Measurements from ENCODE around the gene DDX28. TPM values are rescaled to one million over a fixed set of nuclear protein-coding genes. Genes with fewer than 3 reads are reported as not detected.

Gene DDX28
- total RNA-seq, 2 experiments from 2014 or later, result 12.9 to 14.4 TPM

GRCh38 chr16:68062910-68063393 lies 39.9 kb upstream of the DDX28 start:
- H3K4me3 Mint-ChIP-seq, result peak overlapping the region; percentile 28
- peaks cover 85% of the 10 kb centered on the region for H3K4me1 Mint-ChIP-seq
- DNase-seq, result peak; percentile 68
- peaks cover 62% of the 10 kb centered on the region for H3K36me3 Mint-ChIP-seq (ENCODE audit: low read depth)
- no peaks in the 10 kb centered on the region for H3K9me3 Mint-ChIP-seq
- POLR2A ChIA-PET, result interaction anchor here (0.7 kb wide), 1 partner anchor 22 kb away, joined by 3 read pairs; the partner anchor contains the start of gene NFATC3
- peak overlapping the region; percentile 85 for H3K27ac Mint-ChIP-seq
- CTCF ChIA-PET, result interaction anchor here (0.6 to 4.7 kb wide), 11 partner anchors 8 to 392 kb away, joined by 3 to 45 read pairs (median 5); partner anchors contain the start of gene NFATC3
- H3K27me3 Mint-ChIP-seq, result no peaks in the 10 kb centered on the region

GRCh38 chr16:68061396-68061795 lies 38.4 kb upstream of the DDX28 start:
- Mint-ChIP-seq H3K9me3 (no peaks in the 10 kb centered on the region), H3K4me3 (no peak overlapping the region), H3K27ac (peak overlapping the region; percentile 85), H3K4me1 (peaks cover 77% of the 10 kb centered on the region), H3K27me3 (no peaks in the 10 kb centered on the region), H3K36me3 (ENCODE audit: low read depth) (peaks cover 58% of the 10 kb centered on the region)
- no peak for DNase-seq
- ChIA-PET POLR2A (interaction anchor here (1.3 kb wide), 1 partner anchor 24 kb away, joined by 3 read pairs; the partner anchor contains the start of gene NFATC3), CTCF (interaction anchor here (0.5 to 3.2 kb wide), 14 partner anchors 9 to 992 kb away, joined by 3 to 14 read pairs (median 3); partner anchors contain the start of gene NFATC3)

- H3K27ac Mint-ChIP-seq, result peak overlapping the region; percentile 61
- H3K4me1 Mint-ChIP-seq, result peaks cover 61% of the 10 kb centered on the region
- POLR2A ChIA-PET, result no interaction called here
- CTCF ChIA-PET, result interaction anchor here (0.7 to 1.9 kb wide), 5 partner anchors 9 to 243 kb away, joined by 3 to 8 read pairs (median 3); no protein-coding TSS in a partner anchor
- H3K36me3 Mint-ChIP-seq (ENCODE audit: low read depth), result peaks cover 61% of the 10 kb centered on the region
- no peaks in the 10 kb centered on the region for H3K27me3 Mint-ChIP-seq
- DNase-seq, result peak; percentile 41
- no peaks in the 10 kb centered on the region for H3K9me3 Mint-ChIP-seq
- no peak overlapping the region for H3K4me3 Mint-ChIP-seq
Observed at GRCh38 chr16:68059804-68060203, 36.8 kb upstream of the DDX28 start.

GRCh38 chr16:68055395-68055794 lies 32.4 kb upstream of the DDX28 start:
- no peaks in the 10 kb centered on the region for H3K9me3 Mint-ChIP-seq
- ChIA-PET POLR2A (no interaction called here), CTCF (interaction anchor here (0.9 to 2.2 kb wide), 7 partner anchors 8 to 172 kb away, joined by 3 to 8 read pairs (median 3); no protein-coding TSS in a partner anchor)
- H3K4me1 Mint-ChIP-seq, result peaks cover 22% of the 10 kb centered on the region
- no peaks in the 10 kb centered on the region for H3K27me3 Mint-ChIP-seq
- H3K27ac Mint-ChIP-seq, result no peak overlapping the region
- peaks cover 60% of the 10 kb centered on the region for H3K36me3 Mint-ChIP-seq (ENCODE audit: low read depth)
- DNase-seq, result no peak
- H3K4me3 Mint-ChIP-seq, result no peak overlapping the region

- Mint-ChIP-seq H3K4me1 (peaks cover 13% of the 10 kb centered on the region), H3K9me3 (no peaks in the 10 kb centered on the region), H3K27ac (no peak overlapping the region), H3K36me3 (ENCODE audit: low read depth) (peaks cover 41% of the 10 kb centered on the region), H3K27me3 (no peaks in the 10 kb centered on the region), H3K4me3 (no peak overlapping the region)
- ChIA-PET CTCF (interaction anchor here (1.2 kb wide), 1 partner anchor 9 kb away, joined by 4 read pairs; no protein-coding TSS in a partner anchor), POLR2A (no interaction called here)
- no peak for DNase-seq
Observed at GRCh38 chr16:68049449-68049848, 26.4 kb upstream of the DDX28 start.

- H3K27me3 Mint-ChIP-seq, result no peaks in the 10 kb centered on the region
- no peaks in the 10 kb centered on the region for H3K9me3 Mint-ChIP-seq
- CTCF ChIA-PET, result interaction anchor here (0.7 to 1.3 kb wide), 3 partner anchors 12 to 82 kb away, joined by 3 read pairs; partner anchors contain the start of gene NFATC3
- H3K4me1 Mint-ChIP-seq, result peaks cover 14% of the 10 kb centered on the region
- H3K27ac Mint-ChIP-seq, result no peak overlapping the region
- H3K4me3 Mint-ChIP-seq, result no peak overlapping the region
- H3K36me3 Mint-ChIP-seq (ENCODE audit: low read depth), result peaks cover 30% of the 10 kb centered on the region
- no peak for DNase-seq
- POLR2A ChIA-PET, result no interaction called here
Observed at GRCh38 chr16:68047987-68048386, 25.0 kb upstream of the DDX28 start.

- no peaks in the 10 kb centered on the region for H3K27me3 Mint-ChIP-seq
Observed at GRCh38 chr16:68046106-68046505, 23.1 kb upstream of the DDX28 start.

GRCh38 chr16:68041783-68042182 lies 18.8 kb upstream of the DDX28 start:
- ChIA-PET POLR2A (no interaction called here), CTCF (interaction anchor here (0.7 to 2.2 kb wide), 3 partner anchors 12 to 102 kb away, joined by 3 to 8 read pairs (median 7); no protein-coding TSS in a partner anchor)
- no peak overlapping the region for H3K4me3 Mint-ChIP-seq
- no peaks in the 10 kb centered on the region for H3K9me3 Mint-ChIP-seq
- H3K36me3 Mint-ChIP-seq (ENCODE audit: low read depth), result peaks cover 26% of the 10 kb centered on the region
- H3K27me3 Mint-ChIP-seq, result no peaks in the 10 kb centered on the region
- peaks cover 33% of the 10 kb centered on the region for H3K4me1 Mint-ChIP-seq
- H3K27ac Mint-ChIP-seq, result no peak overlapping the region
- no peak for DNase-seq

More at GRCh38 chr16:68046106-68046505, 23.1 kb upstream of the DDX28 start:
- H3K36me3 Mint-ChIP-seq (ENCODE audit: low read depth), result peaks cover 29% of the 10 kb centered on the region
- no peak overlapping the region for H3K4me3 Mint-ChIP-seq
- POLR2A ChIA-PET, result no interaction called here
- H3K4me1 Mint-ChIP-seq, result peaks cover 14% of the 10 kb centered on the region
- H3K27ac Mint-ChIP-seq, result peak overlapping the region; percentile 54
- H3K9me3 Mint-ChIP-seq, result no peaks in the 10 kb centered on the region
- no peak for DNase-seq
- CTCF ChIA-PET, result no interaction called here

GRCh38 chr16:68040506-68041288 lies 17.7 kb upstream of the DDX28 start:
- POLR2A ChIA-PET, result no interaction called here
- H3K27me3 Mint-ChIP-seq, result no peaks in the 10 kb centered on the region
- DNase-seq, result peak; percentile 92
- no peaks in the 10 kb centered on the region for H3K9me3 Mint-ChIP-seq
- peaks cover 27% of the 10 kb centered on the region for H3K36me3 Mint-ChIP-seq (ENCODE audit: low read depth)
- CTCF ChIA-PET, result interaction anchor here (0.5 to 2.2 kb wide), 45 partner anchors 8 to 1435 kb away, joined by 3 to 14 read pairs (median 4); partner anchors contain the start of genes DPEP2, DUS2, RANBP10 and SLC7A6
- H3K4me1 Mint-ChIP-seq, result peaks cover 30% of the 10 kb centered on the region
- peak overlapping the region; percentile 25 for H3K27ac Mint-ChIP-seq
- no peak overlapping the region for H3K4me3 Mint-ChIP-seq

- Mint-ChIP-seq H3K9me3 (no peaks in the 10 kb centered on the region), H3K4me1 (peaks cover 34% of the 10 kb centered on the region), H3K4me3 (no peak overlapping the region), H3K27ac (peak overlapping the region; percentile 9), H3K36me3 (ENCODE audit: low read depth) (peaks cover 26% of the 10 kb centered on the region), H3K27me3 (no peaks in the 10 kb centered on the region)
- DNase-seq, result no peak
- POLR2A ChIA-PET, result no interaction called here
- CTCF ChIA-PET, result interaction anchor here (1.0 kb wide), 1 partner anchor 11 kb away, joined by 3 read pairs; no protein-coding TSS in a partner anchor
Observed at GRCh38 chr16:68037841-68038597, 15.0 kb upstream of the DDX28 start.

- DNase-seq, result no peak
- CTCF ChIA-PET, result interaction anchor here (0.6 to 2.6 kb wide), 9 partner anchors 10 to 490 kb away, joined by 3 to 7 read pairs (median 4); no protein-coding TSS in a partner anchor
Observed at GRCh38 chr16:68035227-68035626, 12.2 kb upstream of the DDX28 start.

GRCh38 chr16:68033101-68033500 lies 10.1 kb upstream of the DDX28 start:
- Mint-ChIP-seq H3K27me3 (no peaks in the 10 kb centered on the region), H3K36me3 (ENCODE audit: low read depth) (peaks cover 16% of the 10 kb centered on the region), H3K9me3 (no peaks in the 10 kb centered on the region), H3K4me1 (peaks cover 31% of the 10 kb centered on the region), H3K4me3 (no peak overlapping the region), H3K27ac (no peak overlapping the region)
- POLR2A ChIA-PET, result no interaction called here
- no peak for DNase-seq
- CTCF ChIA-PET, result interaction anchor here (0.6 to 2.6 kb wide), 5 partner anchors 8 to 261 kb away, joined by 3 to 7 read pairs (median 4); no protein-coding TSS in a partner anchor

More at GRCh38 chr16:68035227-68035626, 12.2 kb upstream of the DDX28 start:
- Mint-ChIP-seq H3K4me3 (no peak overlapping the region), H3K36me3 (ENCODE audit: low read depth) (peaks cover 24% of the 10 kb centered on the region), H3K4me1 (peaks cover 41% of the 10 kb centered on the region), H3K27ac (no peak overlapping the region), H3K27me3 (no peaks in the 10 kb centered on the region), H3K9me3 (no peaks in the 10 kb centered on the region)
- POLR2A ChIA-PET, result interaction anchor here (0.6 kb wide), 1 partner anchor 288 kb away, joined by 5 read pairs; no protein-coding TSS in a partner anchor

Data from activated CD4-positive, alpha-beta T cell treated with anti-CD3 and anti-CD28 coated beads, Interleukin-2, amount 10 ng/mL, durations not matched to agents 7 days and 5 days (primary cell).